ENCODE data around the gene PEX11B. TPM values are rescaled to one million over a fixed set of nuclear protein-coding genes. Genes with fewer than 3 reads are reported as not detected.
"Not testable (repeated sequence)": the region's sequence is repeated elsewhere in the genome, so short reads cannot be mapped to it uniquely, and the experiment has no call there.

The PEX11B gene
- total and polyA plus RNA-seq, 2 of the 8 experiments (the other 6 are each of a cell fraction or from before 2014, with no cell fraction given), result 9.1 to 15.1 TPM

DNA sequence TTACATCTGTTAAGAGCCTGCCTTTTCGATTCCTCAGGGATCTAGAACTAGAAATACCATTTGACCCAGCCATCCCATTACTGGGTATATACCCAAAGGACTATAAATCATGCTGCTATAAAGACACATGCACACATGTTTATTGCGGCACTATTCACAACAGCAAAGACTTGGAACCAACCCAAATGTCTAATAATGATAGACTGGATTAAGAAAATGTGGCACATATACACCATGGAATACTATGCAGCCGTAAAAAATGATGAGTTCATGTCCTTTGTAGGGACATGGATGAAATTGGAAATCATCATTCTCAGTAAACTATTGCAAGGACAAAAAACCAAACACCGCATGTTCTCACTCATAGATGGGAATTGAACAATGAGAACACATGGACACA, 1.8 kb upstream of the PEX11B start:
- H3K56ac ChIP-seq (replicated peaks; ENCODE audit: insufficient read length, low read depth, low read length); H4K20me1 ChIP-seq (replicated peaks in 1 of 2; ENCODE audit: control insufficient read depth in 1 of 2, insufficient read depth in 2 of 2, low read length in 2 of 2); H4K5ac ChIP-seq (ENCODE audit: insufficient read length, low read depth, low read length); H2BK20ac ChIP-seq (ENCODE audit: low read length); H3K14ac ChIP-seq (ENCODE audit: insufficient read length); H3K18ac ChIP-seq (ENCODE audit: extremely low read depth, low read length); CTCF ChIA-PET (ENCODE audit: partially characterized antibody); H2BK120ac ChIP-seq (replicated peaks; ENCODE audit: low read depth, low read length); H3K79me1 ChIP-seq (ENCODE audit: low read depth, low read length); DNase-seq (ENCODE audit: low read depth in 1 of 2, low spot score in 2 of 2); H4K91ac ChIP-seq (replicated peaks; ENCODE audit: insufficient read length, low read length); H2AFZ ChIP-seq (ENCODE audit: low read length); H2BK5ac ChIP-seq (ENCODE audit: low read depth, low read length); H4K8ac ChIP-seq (ENCODE audit: extremely low read depth, insufficient read depth, low read length); H2BK12ac ChIP-seq (ENCODE audit: low read depth, low read length); H3K27ac ChIP-seq (ENCODE audit: low read depth, low read length); H3K27me3 ChIP-seq (replicated peaks in 1 of 4; ENCODE audit: control insufficient read depth in 3 of 4, extremely low read depth in 1 of 4, insufficient read depth in 3 of 4, low read length in 3 of 4); H3K9me3 ChIP-seq (ENCODE audit: insufficient read depth in 2 of 2, low read depth in 1 of 2, low read length in 1 of 2); H2BK15ac ChIP-seq (ENCODE audit: low read length); H2AK5ac ChIP-seq (ENCODE audit: low read depth, low read length); H3K79me2 ChIP-seq (ENCODE audit: control insufficient read depth in 1 of 2, insufficient read depth in 2 of 2, low read length in 2 of 2); H3K9ac ChIP-seq (replicated peaks in 1 of 4; ENCODE audit: extremely low read depth in 1 of 4, low read depth in 3 of 4, low read length in 3 of 4); H3K4ac ChIP-seq (replicated peaks; ENCODE audit: insufficient read length, low read depth, low read length); H3K4me1 ChIP-seq (replicated peaks in 1 of 4; ENCODE audit: control insufficient read depth in 3 of 4, insufficient read depth in 4 of 4, low read length in 3 of 4); H3K4me3 ChIP-seq (ENCODE audit: extremely low read depth in 1 of 4, insufficient read depth in 2 of 4, low read depth in 3 of 4, low read length in 4 of 4); FAIRE-seq; H3K23ac ChIP-seq (ENCODE audit: insufficient read length): not testable (repeated sequence)
- peaks cover 0 to 11% (median 4%) of the 10 kb centered on the region in 4 experiments; a peak in 2 of 8 replicates for H3K36me3 ChIP-seq (ENCODE audit: control insufficient read depth in 2 of 4, insufficient read depth in 4 of 4, low read length in 3 of 4)
- POLR2A ChIA-PET (ENCODE audit: partially characterized antibody), result interaction anchor here (2.3 kb wide), 1 partner anchor 38 kb away, joined by 7 read pairs; the partner anchor contains the start of gene LIX1L
- 84% methylated on average over 3 of the region's 4 CpGs; no CpG with 5 or more reads in 1 of the 2 experiments for WGBS, 2 experiments (ENCODE audit: extremely low coverage in 1 of 2, insufficient coverage in 1 of 2, insufficient read length in 1 of 2, insufficient replicate concordance in 2 of 2, low coverage in 1 of 2, low lambda C conversion rate in 2 of 2, missing lambda C conversion rate in 1 of 2)
- peak overlapping the region in 1 of 2 experiments; percentile 94; a peak in 1 of 4 replicates for H3K4me2 ChIP-seq (ENCODE audit: insufficient read depth in 1 of 2, low read depth in 2 of 2, low read length in 2 of 2)
- peaks cover 16% of the 10 kb centered on the region for H3K23me2 ChIP-seq (ENCODE audit: low read depth, low read length)
